NCI-H1417 (cell line): ENCODE data around the gene OR4K2.
"Not testable (repeated sequence)": the region's sequence is repeated elsewhere in the genome, so short reads cannot be mapped to it uniquely, and the experiment has no call there.

Experiments
- DNase-seq, 3 experiments: peaks; one replicate each; lab custom pipeline; 2025; lab: John Stamatoyannopoulos, UW

Gene OR4K2

GRCh38 chr14:19874842-19875241, at the start of gene OR4K2:
Gene OR4K2, plus strand, starts transcription at chr14:19875142. Its CDS starts 1,126 bp downstream, at chr14:19876268.
- no peak for DNase-seq

- not testable (repeated sequence) for DNase-seq
Measured at GRCh38 chr14:19827626-19828244, 47.2 kb upstream of the OR4K2 start.

GRCh38 chr14:19828314-19828713, 46.6 kb upstream of the OR4K2 start:
- no peak for DNase-seq

GRCh38 chr14:19834203-19834848, 40.6 kb upstream of the OR4K2 start:
- DNase-seq, result not testable (repeated sequence)

GRCh38 chr14:19838433-19838832, 36.5 kb upstream of the OR4K2 start:
- no peak for DNase-seq

GRCh38 chr14:19851365-19851764, 23.6 kb upstream of the OR4K2 start:
- DNase-seq, result no peak

- not testable (repeated sequence) for DNase-seq
Measured at GRCh38 chr14:19866061-19866669, 8.8 kb upstream of the OR4K2 start.

- DNase-seq, result no peak
Measured at GRCh38 chr14:19873178-19873577, 1.8 kb upstream of the OR4K2 start.

- peak in 2 of 3 experiments; percentile 11 to 44 for DNase-seq
Measured at GRCh38 chr14:19878029-19878642, 3.2 kb downstream of the OR4K2 start.

- DNase-seq, result no peak
Measured at GRCh38 chr14:19895282-19895681, 20.3 kb downstream of the OR4K2 start.

GRCh38 chr14:19900999-19901398, 26.1 kb downstream of the OR4K2 start:
- DNase-seq, result no peak

- no peak for DNase-seq
Measured at GRCh38 chr14:19902409-19902808, 27.5 kb downstream of the OR4K2 start.

GRCh38 chr14:19906665-19907064, 31.7 kb downstream of the OR4K2 start:
- no peak for DNase-seq

GRCh38 chr14:19911114-19911513, 36.2 kb downstream of the OR4K2 start:
- no peak for DNase-seq

- no peak for DNase-seq
Measured at GRCh38 chr14:19917243-19917642, 42.3 kb downstream of the OR4K2 start.

- DNase-seq, result no peak
Measured at GRCh38 chr14:19917955-19918518, 43.1 kb downstream of the OR4K2 start.

- no peak for DNase-seq
Measured at GRCh38 chr14:19918553-19919264, 43.8 kb downstream of the OR4K2 start.

- DNase-seq, result no peak
Measured at GRCh38 chr14:19920021-19920657, 45.2 kb downstream of the OR4K2 start, which contains the start of gene OR4K5. Gene OR4K5, plus strand, starts transcription at chr14:19920607. Its CDS starts 0 bp downstream, at chr14:19920607.

- DNase-seq, result no peak
Measured at GRCh38 chr14:19930617-19931016, 55.7 kb downstream of the OR4K2 start, which contains the start of gene OR4K1. Gene OR4K1, plus strand, starts transcription at chr14:19930917. Its CDS starts 4,750 bp downstream, at chr14:19935667.
